Panc1 (cell line): ENCODE measurements around the gene FOXR1. TPM values are rescaled to one million over a fixed set of nuclear protein-coding genes. Genes with fewer than 3 reads are reported as not detected.

Source experiments
- ATAC-seq: fragments of 200-7000 bp; cut with Tn5 transposase; 2 replicates; pipeline ENCODE4 v1.9.1; 2020; ENCODE audit warnings: mild to moderate bottlenecking, moderate library complexity
- BruUV-seq: library from RNA; stranded (reverse); fragments of 400-500 nt; replicated peaks from 2 replicates; lab custom pipeline; 2021; lab: Mats Ljungman, UMichigan
- CTCF ChIA-PET: fragments of 300-600 bp; sonication (Branson Sonifier 250); formaldehyde crosslinking; loops from one replicate; lab custom pipeline; 2022; ENCODE audit warnings: antibody characterized with exemption; lab: Charles Lee
- POLR2A ChIA-PET: fragments of 300-600 bp; sonication (Branson Sonifier 250); formaldehyde crosslinking; loops from one replicate; lab custom pipeline; 2022; ENCODE audit warnings: antibody characterized with exemption; lab: Charles Lee
- DNase-seq: peaks from one replicate; pipeline ENCODE4 v3.0.0-alpha.2; 2010; ENCODE audit warnings: low read depth, low spot score
- H3K27ac ChIP-seq: 2 replicates; pipeline ENCODE4 v1.5.1; 2011; ENCODE audit warnings: mild to moderate bottlenecking, low read length, inconsistent platforms
- H3K27me3 ChIP-seq: fragments of 200-500 bp; sonication (Bioruptor generic); 2 replicates; pipeline ENCODE4 v1.6.0; 2014; ENCODE audit warnings: low read length, inconsistent platforms; ENCODE audit not compliant: control insufficient read depth, insufficient read depth
- H3K36me3 ChIP-seq: fragments of 200-500 bp; sonication (Bioruptor generic); 2 replicates; pipeline ENCODE4 v1.5.1; 2014; ENCODE audit warnings: inconsistent platforms, mild to moderate bottlenecking, low read length, moderate library complexity; ENCODE audit not compliant: control insufficient read depth, insufficient read depth
- H3K4me1 ChIP-seq: 2 replicates; pipeline ENCODE4 v1.5.1; 2011; ENCODE audit warnings: inconsistent platforms, mild to moderate bottlenecking, low read length, moderate library complexity; ENCODE audit not compliant: control insufficient read depth, insufficient read depth
- H3K4me3 ChIP-seq, 2 experiments: 2 replicates each; pipeline ENCODE4 v1.5.1; 2011 to 2012; ENCODE audit warnings: low read depth in 2 of 2, low read length in 2 of 2, mild to moderate bottlenecking in 2 of 2, inconsistent platforms in 1 of 2, moderate library complexity in 1 of 2
- H3K9me3 ChIP-seq: fragments of 200-500 bp; sonication (Bioruptor generic); 2 replicates; pipeline ENCODE4 v1.5.1; 2014; ENCODE audit warnings: low read depth, mild to moderate bottlenecking, inconsistent platforms, low read length, moderate library complexity; ENCODE audit not compliant: control insufficient read depth, insufficient read depth
- CTCF ChIP-seq: fragments of 450-650 bp; IDR thresholded peaks from 2 replicates; pipeline ENCODE4 v1.5.1; 2017; ENCODE audit warnings: mild to moderate bottlenecking
- REST ChIP-seq, 2 experiments: IDR thresholded peaks; 2 replicates each; pipeline ENCODE4 v1.6.1; 2011 to 2012; ENCODE audit warnings: low read depth in 2 of 2, control low read depth in 1 of 2, low read length in 1 of 2, mild to moderate bottlenecking in 1 of 2, moderate library complexity in 1 of 2; ENCODE audit not compliant: insufficient read depth in 1 of 2
- SIN3A ChIP-seq: IDR thresholded peaks from 2 replicates; pipeline ENCODE4 v1.6.1; 2012; ENCODE audit warnings: low read depth, mild to moderate bottlenecking, low read length, moderate library complexity, borderline replicate concordance; ENCODE audit not compliant: insufficient read depth
- in situ Hi-C: cut with HindIII; loops from 2 replicates; pipeline ENCODE4 v1.10.0; 2016; ENCODE audit warnings: low sequenced_read_pairs, low pct_unique_long_range_greater_than_20kb
- intact Hi-C: fragments of 100-400 bp; cut with micrococcal nuclease; formaldehyde crosslinking; loops from one replicate; pipeline ENCODE4 v1.10.0; 2022; ENCODE audit not compliant: unreplicated experiment
- total RNA-seq: library from RNA; stranded (reverse); gene quantifications from one replicate; pipeline ENCODE4 v1.2.1, GENCODE V29; 2021; ENCODE audit not compliant: unreplicated experiment

Gene FOXR1
- total RNA-seq, 1 experiment from 2014 or later, result not detected

DNA sequence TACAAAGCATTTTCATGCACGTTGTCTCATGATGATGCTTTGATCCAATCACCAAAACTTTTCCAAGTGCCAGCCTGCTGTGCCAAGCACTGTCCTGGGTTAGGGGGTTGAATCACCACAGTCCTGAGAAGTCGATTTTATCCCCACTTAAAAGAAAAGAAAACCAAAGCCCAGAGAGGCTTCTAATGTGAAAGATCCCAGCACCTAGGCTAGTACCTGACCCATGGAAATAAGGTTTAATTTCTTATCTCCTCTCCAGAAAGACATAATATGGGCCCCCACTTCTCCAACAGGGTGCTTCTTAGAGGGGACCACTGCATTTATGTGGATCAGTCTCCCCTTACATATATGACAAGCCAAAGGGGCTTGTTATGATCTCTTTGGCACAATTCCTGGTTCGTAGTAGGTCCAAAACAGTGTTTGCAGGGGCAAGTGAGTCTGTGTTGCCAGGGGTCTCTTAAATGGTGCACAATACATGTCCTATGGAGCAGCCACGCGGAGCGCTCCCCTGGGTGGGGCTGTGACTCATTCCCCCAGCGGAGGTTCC, 43.9 kb upstream of the FOXR1 start:
- no peak for ATAC-seq
- TF ChIP-seq REST (IDR thresholded peaks at IDR 0.05; ENCODE audit: insufficient read depth in 1 of 2, low read depth in 2 of 2, low read length in 1 of 2), result peak in 1 of 2 experiments; percentile 39; a peak in 1 of 4 replicates
- TF ChIP-seq CTCF, result no peak
- intact Hi-C loops (loop anchor here (1.0 kb wide), 1 partner anchor 20 kb away; no protein-coding TSS in a partner anchor), in situ Hi-C loops (no loop called here)
- Histone ChIP-seq H3K27ac (peak overlapping the region; percentile 97), H3K9me3 (no peaks in the 10 kb centered on the region), H3K4me1 (peaks cover 25% of the 10 kb centered on the region), H3K36me3 (no peaks in the 10 kb centered on the region), H3K27me3 (no peaks in the 10 kb centered on the region), H3K4me3 (peak overlapping the region; percentile 68 to 72)
- BruUV-seq, result no TSS peak
- CTCF ChIA-PET, result interaction anchor here (0.6 to 1.4 kb wide), 4 partner anchors 18 to 242 kb away, joined by 4 to 6 read pairs (median 5); no protein-coding TSS in a partner anchor
- DNase-seq, result no peak
- POLR2A ChIA-PET, result no interaction called here

DNA sequence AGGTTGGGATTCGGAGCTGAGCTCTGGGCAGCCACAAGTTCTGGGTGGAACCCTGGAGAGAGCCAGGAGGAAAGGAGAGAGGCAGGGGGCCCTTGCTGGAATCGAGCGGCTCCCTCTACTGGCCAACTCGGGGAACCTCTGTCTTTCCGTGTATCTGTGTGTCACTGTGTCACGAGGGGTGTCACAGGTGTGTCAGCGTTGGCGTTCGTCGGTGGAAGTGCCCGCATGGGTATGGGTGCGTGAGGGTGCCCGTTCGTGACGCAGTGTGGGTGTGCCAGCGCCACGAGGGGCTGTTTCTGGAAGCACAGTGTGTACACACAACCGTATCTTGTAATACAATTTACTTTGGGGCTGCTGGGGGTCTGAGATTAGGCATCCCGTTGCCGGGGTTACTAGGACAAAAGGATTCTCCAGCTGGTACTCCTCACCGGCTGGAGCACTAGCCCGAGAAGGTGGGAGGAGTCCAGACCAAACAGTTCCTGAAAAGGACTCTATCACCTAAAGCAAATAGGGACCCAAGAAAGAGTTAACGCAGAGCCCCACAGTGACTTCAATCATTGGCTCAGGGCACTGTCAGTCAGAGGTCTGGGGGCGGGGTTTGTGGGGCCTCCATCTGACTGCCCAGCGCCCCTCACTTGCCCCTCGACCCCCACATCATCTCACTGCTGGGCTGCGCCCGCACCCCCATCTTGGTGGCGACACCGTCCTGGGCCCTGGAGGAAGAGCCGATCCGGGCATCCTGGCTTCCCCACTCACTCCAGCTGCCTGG, 43.3 kb upstream of the FOXR1 start:
- Histone ChIP-seq H3K4me3 (peak overlapping the region; percentile 68 to 72), H3K27ac (peak overlapping the region; percentile 97), H3K36me3 (no peaks in the 10 kb centered on the region), H3K27me3 (no peaks in the 10 kb centered on the region), H3K4me1 (peaks cover 25% of the 10 kb centered on the region), H3K9me3 (no peaks in the 10 kb centered on the region)
- DNase-seq, result peak; percentile 97
- BruUV-seq, result no TSS peak
- ChIA-PET CTCF (interaction anchor here (0.6 to 1.4 kb wide), 5 partner anchors 19 to 242 kb away, joined by 4 to 6 read pairs (median 5); no protein-coding TSS in a partner anchor), POLR2A (interaction anchor here (0.6 kb wide), 1 partner anchor 17 kb away, joined by 3 read pairs; no protein-coding TSS in a partner anchor)
- peak; percentile 76 for ATAC-seq
- TF ChIP-seq REST (IDR thresholded peaks at IDR 0.05; ENCODE audit: insufficient read depth in 1 of 2, low read depth in 2 of 2, low read length in 1 of 2), result peak; percentile 28 to 58; a peak in 2 of 4 replicates
- no peak for TF ChIP-seq SIN3A
- TF ChIP-seq CTCF, result peak; percentile 99
- in situ Hi-C loops, result no loop called here
- intact Hi-C loops, result loop anchor here (1.0 kb wide), 1 partner anchor 21 kb away; no protein-coding TSS in a partner anchor
